HG03280 (cell line): Measurements from ENCODE around the gene GPC5.
"Not testable (repeated sequence)": the region's sequence is repeated elsewhere in the genome, so short reads cannot be mapped to it uniquely, and the experiment has no call there.

Experiments used
- ATAC-seq: cut with Tn5 transposase; IDR thresholded peaks from one replicate; pipeline ENCODE4 v1.9.1; 2021; ENCODE audit warnings: mild to moderate bottlenecking, moderate library complexity; ENCODE audit not compliant: unreplicated experiment

The GPC5 gene

GRCh38 chr13:92873029-92873428 lies 1474.6 kb downstream of the GPC5 start:
- no peak for ATAC-seq

- ATAC-seq, result no peak
Observed at GRCh38 chr13:92886535-92887077, 1488.2 kb downstream of the GPC5 start.

DNA sequence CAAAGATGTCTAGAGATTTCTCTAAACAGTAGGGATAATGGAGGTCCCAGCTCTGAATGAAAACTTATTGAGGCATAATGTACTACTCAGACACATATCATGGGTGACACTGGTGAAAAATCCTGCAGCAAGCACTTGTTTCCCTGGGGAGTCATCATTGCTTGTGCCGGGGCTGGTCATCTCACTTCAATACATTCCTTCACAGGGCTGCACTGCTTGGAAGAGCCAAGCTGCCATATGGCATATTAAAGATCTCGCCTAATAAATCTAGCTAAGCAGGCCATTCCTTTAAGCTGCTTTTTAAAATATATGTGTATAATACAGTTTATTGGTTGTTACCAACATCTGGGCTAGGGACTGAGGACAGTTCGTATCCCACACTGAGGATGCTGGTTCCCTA lies 1496.0 kb downstream of the GPC5 start:
- no peak for ATAC-seq

GRCh38 chr13:92896842-92897241 lies 1498.4 kb downstream of the GPC5 start:
- no peak for ATAC-seq

- ATAC-seq, result not testable (repeated sequence)
Observed at GRCh38 chr13:92898946-92899345, 1500.5 kb downstream of the GPC5 start.

GRCh38 chr13:92900446-92900845 lies 1502.0 kb downstream of the GPC5 start:
- no peak for ATAC-seq

- ATAC-seq, result no peak
Observed at GRCh38 chr13:92901739-92902138, 1503.3 kb downstream of the GPC5 start.

- ATAC-seq, result no peak
Observed at GRCh38 chr13:92912629-92913028, 1514.2 kb downstream of the GPC5 start.

DNA sequence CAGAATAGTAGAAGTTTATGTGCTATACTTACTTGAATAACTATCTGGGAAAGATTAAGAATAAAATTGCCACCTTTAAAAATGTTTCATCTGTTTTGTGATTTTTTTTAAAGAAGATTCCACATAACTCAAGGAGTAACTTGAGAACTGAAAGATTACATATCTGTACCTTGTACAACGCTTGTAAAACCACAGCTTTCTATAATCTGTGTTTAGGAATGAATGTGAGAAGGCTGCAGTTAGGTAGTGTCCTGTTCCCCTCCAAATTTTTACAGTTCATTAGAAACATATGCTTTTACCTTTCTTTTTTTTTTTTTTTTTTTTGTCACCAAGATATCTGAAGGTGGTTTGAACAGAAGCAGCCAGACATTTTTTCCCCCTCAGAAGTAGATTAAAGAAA lies 1515.4 kb downstream of the GPC5 start:
- ATAC-seq, result no peak
